Fibroblast of lung (primary cell): ENCODE data around the gene CLIC5.

Experiments used
- CTCF ChIP-seq, 2 donors: IDR thresholded peaks in 1 of 2; conservative IDR thresholded peaks in 1 of 2; 1 replicate in 1 of 2; 2 replicates in 1 of 2; pipeline ENCODE4 v1.5.1; 2011 to 2012; ENCODE audit warnings: low read length in 2 of 2, control low read depth in 1 of 2, inconsistent platforms in 1 of 2, low read depth in 1 of 2, mild to moderate bottlenecking in 1 of 2
- EZH2 ChIP-seq: IDR thresholded peaks from 2 replicates; pipeline ENCODE4 v1.5.1; 2012; ENCODE audit warnings: low read length, control low read depth, mild to moderate bottlenecking; ENCODE audit errors: missing control alignments

- TF ChIP-seq CTCF (conservative IDR thresholded peaks at IDR 0.05 in 1 of 2, IDR thresholded peaks at IDR 0.05 in 1 of 2; ENCODE audit: low read depth in 1 of 2, low read length in 2 of 2) (no peak), EZH2 (no peak)
Observed at GRCh38 chr6:45979311-45979710, 36.3 kb downstream of the CLIC5 start.
